ENCODE measurements around the gene FSTL4.
"Not testable (repeated sequence)": the region's sequence is repeated elsewhere in the genome, so short reads cannot be mapped to it uniquely, and the experiment has no call there.

Gene FSTL4

GRCh38 chr5:133200256-133200655 is 412.1 kb downstream of the FSTL4 start:
- DNase-seq, result no peak

- DNase-seq, result no peak
Measured at GRCh38 chr5:133199417-133200178, 412.7 kb downstream of the FSTL4 start.

- DNase-seq, result no peak
Measured at GRCh38 chr5:133198511-133198910, 413.8 kb downstream of the FSTL4 start.

DNA sequence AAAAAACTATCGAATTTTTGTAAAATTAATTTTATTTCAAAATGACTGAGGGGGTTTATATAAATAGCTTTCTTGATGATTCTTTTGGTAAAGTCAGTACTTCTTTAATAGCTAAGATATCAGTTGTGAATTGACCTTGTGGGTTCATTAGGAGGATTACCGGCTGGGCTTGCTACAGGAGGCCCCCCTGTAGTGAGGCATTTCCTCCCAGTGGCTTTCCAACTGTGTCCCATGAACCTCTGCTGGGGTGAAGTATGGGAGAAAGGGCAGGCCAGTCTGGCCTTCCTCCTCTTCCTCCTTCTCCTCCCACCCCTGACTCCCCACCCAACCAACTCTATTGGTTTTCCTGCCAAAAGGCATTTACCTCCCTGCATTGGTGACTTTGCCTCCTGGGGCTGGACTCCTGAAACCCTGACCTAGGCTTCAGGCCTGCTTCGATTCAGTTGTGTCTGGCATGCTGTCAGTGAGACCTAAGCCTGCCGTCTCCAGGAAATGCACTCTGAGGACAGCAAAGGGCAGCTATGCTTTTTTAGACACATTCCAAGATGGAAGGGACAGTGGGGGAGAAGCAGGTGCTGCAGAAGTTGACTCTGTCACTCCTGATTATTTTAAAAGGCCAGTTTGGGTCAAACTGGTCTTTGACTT is 415.8 kb downstream of the FSTL4 start:
- no peak for DNase-seq

DNA sequence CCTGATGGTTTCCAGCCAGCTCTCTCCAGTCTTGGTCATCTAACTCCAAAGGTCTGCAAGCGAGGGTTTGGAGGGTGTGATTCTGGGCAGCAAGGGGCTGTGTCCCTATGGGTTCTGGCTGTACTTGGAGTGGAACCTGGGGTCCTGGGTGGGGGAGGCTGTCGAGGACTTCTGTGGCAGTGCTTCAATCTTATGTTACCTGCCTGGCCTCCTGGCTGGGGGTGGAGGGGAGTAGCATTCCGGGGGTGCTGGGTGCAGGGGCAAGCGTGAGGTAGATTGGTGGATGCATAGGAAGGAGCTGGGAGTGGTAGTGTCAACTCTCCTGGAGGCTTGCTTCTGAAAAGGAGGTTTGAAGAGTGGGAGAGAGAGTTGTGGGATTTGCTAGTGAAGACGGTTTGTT is 417.1 kb downstream of the FSTL4 start:
- no peak for DNase-seq

- DNase-seq, result no peak
Measured at GRCh38 chr5:133193794-133194193, 418.5 kb downstream of the FSTL4 start.

DNA sequence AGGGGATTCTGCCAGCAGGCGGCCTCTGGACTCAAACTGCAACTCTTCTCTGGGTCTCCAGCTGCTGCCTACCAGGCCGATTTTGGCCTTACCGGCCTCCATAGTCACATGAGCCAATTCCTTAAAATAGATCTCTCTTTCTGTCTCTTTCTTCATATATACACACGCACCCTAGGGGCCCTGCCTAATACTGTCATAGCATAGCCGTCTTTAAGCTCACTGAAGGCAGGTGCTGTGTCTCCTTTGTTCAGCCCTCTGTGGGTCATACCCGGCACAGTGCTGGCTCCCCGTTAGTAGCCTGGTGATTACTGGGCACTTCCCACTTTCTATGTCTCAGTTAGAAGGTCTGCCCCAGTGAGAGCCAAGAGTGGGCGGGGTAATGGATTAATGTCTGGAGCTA is 419.6 kb downstream of the FSTL4 start:
- DNase-seq, result no peak

GRCh38 chr5:133189881-133190280 is 422.5 kb downstream of the FSTL4 start:
- DNase-seq, result no peak

- no peak for DNase-seq
Measured at GRCh38 chr5:133179405-133179804, 432.9 kb downstream of the FSTL4 start.

- not testable (repeated sequence) for DNase-seq
Measured at GRCh38 chr5:133170756-133171387, 441.5 kb downstream of the FSTL4 start.

- DNase-seq, result no peak
Measured at GRCh38 chr5:133164759-133165158, 447.6 kb downstream of the FSTL4 start.

GRCh38 chr5:133163839-133164238 is 448.5 kb downstream of the FSTL4 start:
- DNase-seq, result no peak

GRCh38 chr5:133159543-133159942 is 452.8 kb downstream of the FSTL4 start:
- DNase-seq, result no peak

DNA sequence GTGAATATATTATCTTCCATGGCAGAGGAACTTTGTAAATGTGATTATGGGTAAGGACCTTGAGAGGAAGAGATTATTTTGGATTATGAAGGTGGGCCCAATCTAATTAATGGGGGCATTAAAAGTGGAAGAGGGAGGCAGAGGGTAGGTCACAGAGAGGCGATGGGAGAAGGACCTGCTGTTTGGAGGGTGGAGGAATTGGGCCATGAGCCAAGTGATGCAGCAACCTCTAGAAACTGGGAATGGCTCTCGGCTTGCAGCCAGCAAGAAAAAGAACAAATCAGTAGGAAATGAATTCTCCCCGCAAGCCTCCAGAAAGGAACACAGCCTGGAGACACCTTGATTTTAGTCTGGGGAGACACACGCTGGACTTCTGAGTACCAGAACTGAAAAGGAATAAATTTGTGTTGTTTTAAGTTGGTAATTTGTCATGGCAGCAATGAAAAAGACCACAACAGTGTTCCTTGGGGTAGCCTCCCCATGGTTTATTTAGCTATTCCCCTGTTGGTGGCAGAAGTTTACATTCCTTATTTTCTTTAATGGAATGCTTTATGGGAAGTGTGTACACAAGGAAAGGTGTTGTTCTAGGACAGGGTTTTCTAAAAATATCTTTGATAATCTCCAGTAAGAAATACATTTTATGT is 456.9 kb downstream of the FSTL4 start:
- no peak for DNase-seq

GRCh38 chr5:133154274-133155075 is 457.9 kb downstream of the FSTL4 start:
- no peak for DNase-seq

GRCh38 chr5:133150909-133151544 is 461.3 kb downstream of the FSTL4 start:
- no peak for DNase-seq

GRCh38 chr5:133149345-133149744 is 463.0 kb downstream of the FSTL4 start:
- DNase-seq, result no peak

- DNase-seq, result no peak
Measured at GRCh38 chr5:133147815-133148567, 464.4 kb downstream of the FSTL4 start.

GRCh38 chr5:133147411-133147810 is 464.9 kb downstream of the FSTL4 start:
- no peak for DNase-seq

Data from inflammatory macrophage treated with lipopolysaccharide for 4 hours (primary cell).